GM19372 (cell line): Measurements from ENCODE around the gene ACKR3.
A peak's percentile ranks its signal among the peaks of the same experiment; 100 is the strongest.

ENCODE experiments used
- ATAC-seq: cut with Tn5 transposase; IDR thresholded peaks from one replicate; pipeline ENCODE4 v1.9.1; 2021; ENCODE audit warnings: mild to moderate bottlenecking, low read depth, moderate library complexity; ENCODE audit not compliant: unreplicated experiment

Gene ACKR3

DNA sequence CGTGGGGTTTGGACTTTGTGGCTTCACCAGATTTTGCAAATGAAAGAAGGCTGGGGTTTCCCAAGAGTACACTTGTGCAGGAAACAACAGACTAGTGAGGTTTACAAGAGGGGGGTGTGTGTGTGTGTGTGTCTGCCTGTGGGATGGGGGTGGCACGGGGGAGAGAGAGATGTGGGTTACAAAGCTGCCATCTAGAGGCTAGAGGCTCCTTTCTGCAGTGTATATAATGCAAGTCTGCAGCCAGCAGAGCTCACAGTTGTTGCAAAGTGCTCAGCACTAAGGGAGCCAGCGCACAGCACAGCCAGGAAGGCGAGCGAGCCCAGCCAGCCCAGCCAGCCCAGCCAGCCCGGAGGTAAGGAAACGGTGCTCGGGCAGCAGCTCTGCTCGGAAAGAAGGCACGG is at the start of gene ACKR3:
Gene ACKR3, plus strand, starts transcription at position 253 of the 401 bp plus-strand sequence. CDS start 10,641 bp downstream, outside the sequence.
- peak; percentile 76 for ATAC-seq

DNA sequence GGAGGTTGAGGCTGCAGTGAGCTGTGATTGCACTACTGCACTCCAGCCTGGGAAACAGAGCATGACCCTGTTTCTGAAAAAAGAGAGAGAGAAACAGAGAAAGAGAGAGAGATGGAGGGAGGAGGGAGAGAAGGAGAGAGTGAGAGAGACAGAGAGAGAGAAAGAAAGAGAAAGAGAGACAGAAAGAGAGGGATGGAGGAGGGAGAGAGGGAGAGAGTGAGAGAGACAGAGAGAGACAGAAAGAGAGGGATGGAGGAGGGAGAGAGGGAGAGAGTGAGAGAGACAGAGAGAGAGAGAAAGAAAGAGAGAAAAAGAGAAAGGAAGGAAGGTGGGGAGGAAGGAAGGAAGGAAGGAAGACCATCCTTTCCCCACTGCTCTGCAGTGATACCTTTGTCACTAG is 48.1 kb upstream of the ACKR3 start:
- ATAC-seq = no peak

GRCh38 chr2:236523249-236523648 is 46.4 kb upstream of the ACKR3 start:
- ATAC-seq = no peak

GRCh38 chr2:236525411-236525997 is 44.1 kb upstream of the ACKR3 start:
- no peak for ATAC-seq

DNA sequence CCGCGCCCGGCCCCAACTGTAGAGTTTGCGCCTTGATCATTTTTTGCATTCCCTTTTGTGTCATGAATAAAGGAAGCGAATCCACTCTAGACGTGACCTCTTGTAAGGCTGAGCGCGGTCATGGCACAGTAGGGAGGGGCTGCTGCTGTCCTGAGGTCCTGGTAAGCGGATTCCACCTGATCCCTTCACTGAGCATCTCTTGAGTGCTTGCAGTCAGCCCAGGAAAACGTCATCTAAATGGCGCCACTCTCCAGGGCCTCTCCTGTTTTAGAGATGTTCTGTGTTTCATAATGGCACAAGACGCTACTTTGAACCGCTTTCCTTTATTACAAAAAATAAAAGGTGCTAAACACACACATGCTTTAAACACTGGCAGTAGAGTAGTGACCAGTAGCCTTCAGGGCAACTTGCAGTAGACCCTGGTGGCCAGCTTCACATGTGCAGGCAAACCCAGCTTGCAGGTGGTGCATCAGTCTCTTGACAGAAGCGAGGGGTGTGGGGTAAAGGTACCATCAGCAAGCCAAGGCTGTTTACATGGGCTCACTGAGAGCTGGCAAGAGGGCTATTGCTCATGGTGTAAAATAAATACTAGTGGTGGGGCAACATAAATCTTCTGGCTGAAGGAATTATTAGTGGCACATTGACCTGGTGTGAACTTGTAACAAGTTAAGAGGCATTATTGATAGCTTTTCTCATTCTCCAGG is 43.0 kb upstream of the ACKR3 start:
- no peak for ATAC-seq

DNA sequence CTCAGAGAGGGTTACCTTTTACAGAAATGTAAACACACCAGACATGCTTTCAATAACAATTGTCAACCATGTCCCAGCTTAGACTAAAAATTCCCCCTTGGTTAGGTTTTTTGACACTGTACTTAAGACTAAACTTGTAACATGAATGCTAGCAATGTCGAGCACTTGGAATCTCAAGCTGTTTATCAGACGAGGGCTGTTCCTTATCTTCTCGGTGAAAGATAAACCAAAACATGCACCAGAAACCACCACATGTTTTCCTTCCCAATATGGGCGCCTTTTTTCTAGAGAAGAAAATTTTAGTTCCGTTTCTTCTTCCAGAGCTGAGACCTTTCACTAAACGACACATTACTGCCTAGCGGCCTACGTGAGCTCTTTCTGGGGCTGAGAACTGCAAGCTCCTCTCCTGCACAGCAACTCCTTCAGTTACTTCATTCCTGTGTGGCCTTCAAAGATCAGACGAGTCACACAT is 42.4 kb upstream of the ACKR3 start:
- ATAC-seq = no peak

DNA sequence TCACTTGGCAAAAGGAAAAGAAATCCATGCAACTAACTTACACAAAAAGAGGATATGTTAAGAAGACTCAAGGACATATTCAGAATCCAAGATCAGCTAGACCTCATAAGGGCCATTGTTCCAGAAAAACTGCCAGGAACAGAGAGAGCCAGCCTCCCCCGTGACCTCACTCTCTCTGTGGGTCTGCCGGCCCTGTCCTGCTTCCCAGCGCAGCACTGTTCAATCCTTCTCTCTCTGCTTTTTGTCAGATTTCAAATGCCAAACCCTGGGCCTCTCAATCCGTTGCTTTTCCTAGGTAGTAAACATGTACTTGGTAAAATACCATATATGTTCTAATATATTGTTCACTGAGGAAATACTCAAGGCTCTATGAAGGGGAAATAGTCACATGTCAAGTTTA is 40.0 kb upstream of the ACKR3 start:
- no peak for ATAC-seq

DNA sequence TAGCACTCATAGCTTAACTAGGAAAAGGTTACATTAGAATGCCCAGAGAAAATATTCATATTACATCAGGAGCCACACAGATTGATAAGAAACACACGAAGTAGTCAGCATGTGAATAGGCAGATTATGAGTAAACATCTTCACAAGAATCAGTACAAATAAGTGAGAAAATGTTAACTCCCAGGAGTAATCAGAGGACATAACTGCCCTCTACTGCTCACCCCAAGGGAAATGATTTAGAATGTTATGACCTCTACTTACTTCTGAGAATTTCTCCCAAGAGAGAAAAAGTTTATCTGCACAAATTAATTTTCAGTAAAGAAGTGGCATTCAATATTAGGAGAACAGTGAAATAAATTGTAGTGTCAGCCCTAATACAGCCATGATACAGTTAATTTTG is 39.1 kb upstream of the ACKR3 start:
- no peak for ATAC-seq

GRCh38 chr2:236531195-236531594 is 38.4 kb upstream of the ACKR3 start:
- ATAC-seq = no peak

- no peak for ATAC-seq
These were observed 37.6 kb upstream of the ACKR3 start for GRCh38 chr2:236531996-236532395.

DNA sequence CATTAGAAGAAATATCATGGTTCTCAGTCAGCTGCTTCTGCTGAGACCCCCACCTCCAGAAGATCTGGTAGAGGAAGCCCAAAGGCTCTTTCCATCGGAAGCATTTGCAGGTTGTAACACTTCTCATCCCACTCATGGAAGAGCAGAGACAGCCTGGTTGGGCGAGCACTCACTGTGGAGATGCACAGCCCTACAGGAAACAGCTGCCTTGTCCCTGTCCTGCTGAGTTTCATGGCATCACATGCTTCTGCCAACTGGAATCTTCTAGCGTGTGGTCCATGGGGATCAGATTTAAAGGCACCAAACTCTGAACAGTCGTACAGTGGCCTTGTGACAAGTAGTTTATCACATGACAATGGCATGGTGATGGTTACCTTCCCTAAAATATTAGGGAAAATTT is 36.3 kb upstream of the ACKR3 start:
- ATAC-seq = no peak

DNA sequence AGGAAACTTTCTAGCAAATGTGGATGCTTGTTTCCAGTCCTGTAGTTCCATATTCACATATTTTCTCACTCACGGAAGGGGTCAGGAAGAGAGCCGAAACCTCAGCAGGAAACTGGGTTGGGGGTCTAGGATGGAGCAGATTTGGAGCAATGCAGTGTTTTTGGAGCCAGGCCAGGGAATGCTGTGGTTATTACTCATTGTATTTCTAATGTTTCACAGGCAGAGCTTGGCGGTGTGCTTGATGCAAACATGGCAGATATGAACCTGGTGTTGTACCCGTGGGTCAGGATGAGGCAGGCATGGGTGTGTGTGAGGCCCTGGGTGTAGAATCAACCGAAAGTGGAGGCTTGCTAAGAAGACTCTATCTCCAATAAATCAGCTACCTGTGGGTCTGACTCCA is 34.6 kb upstream of the ACKR3 start:
- ATAC-seq = no peak

GRCh38 chr2:236536727-236537398 is 32.8 kb upstream of the ACKR3 start:
- peak; percentile 65 for ATAC-seq

DNA sequence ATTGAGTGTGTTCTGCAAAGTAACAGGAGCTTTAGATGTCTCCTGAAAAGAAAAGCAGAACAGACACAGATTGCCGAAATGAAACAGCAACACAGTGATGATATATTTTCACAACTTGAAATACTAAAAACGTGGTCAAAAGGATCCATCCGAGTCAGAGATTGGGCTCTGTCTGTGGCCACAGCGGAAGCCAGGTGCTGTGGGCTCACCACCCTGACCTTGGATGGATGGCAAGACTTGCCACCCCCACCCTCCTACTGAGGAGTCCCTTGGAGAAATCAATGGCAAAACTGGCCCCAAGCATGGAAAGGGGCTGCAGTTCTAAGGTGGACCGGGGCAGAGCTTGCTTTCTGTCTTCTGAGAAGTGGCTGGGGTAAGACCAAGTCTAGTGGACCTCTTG is 31.4 kb upstream of the ACKR3 start:
- ATAC-seq = no peak

DNA sequence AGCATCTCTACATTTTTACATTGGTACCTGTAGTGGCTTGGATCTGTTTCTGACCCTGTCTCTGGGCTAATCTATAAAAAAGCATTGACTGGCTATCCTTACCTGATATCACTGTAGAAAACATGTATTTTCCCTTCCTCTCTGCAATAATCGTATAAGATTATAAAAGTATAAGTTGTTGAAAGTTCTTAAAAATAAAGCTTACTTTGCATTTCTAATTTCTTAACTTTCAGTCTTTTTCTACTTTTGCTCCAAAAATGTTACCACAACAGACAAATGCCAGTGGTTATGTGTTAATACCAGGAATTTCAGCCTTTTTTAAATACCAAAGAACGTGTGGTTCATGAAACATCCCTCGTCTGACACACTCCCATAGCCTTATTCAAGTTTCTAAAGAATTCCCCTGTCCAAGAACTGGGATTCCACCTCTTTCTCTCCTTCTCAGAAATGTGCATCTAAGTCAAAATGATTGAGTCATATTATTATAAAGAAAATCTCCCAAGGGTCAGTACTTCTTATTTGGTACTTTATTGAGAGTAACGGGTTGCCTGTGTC is 28.5 kb upstream of the ACKR3 start:
- ATAC-seq = no peak

DNA sequence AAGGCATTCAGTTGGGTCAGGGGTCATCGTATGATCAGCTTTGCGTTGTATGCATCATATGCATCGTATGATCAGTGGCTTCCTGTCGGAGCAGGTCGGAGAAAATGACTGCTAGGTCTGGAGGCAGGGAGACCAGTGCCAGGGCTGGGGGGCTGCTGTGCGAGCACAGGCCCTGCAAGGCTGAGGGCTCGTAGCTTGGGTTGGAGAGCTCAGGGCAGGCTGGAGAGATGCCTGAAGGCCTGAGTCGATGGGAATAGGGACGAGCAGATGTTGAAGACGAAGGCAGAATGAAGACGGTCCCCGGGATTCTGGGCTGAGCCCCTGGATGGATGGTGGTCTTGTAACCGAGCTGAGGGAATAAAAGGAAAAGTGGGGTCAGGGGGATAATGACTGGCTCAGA is 25.3 kb upstream of the ACKR3 start:
- no peak for ATAC-seq

DNA sequence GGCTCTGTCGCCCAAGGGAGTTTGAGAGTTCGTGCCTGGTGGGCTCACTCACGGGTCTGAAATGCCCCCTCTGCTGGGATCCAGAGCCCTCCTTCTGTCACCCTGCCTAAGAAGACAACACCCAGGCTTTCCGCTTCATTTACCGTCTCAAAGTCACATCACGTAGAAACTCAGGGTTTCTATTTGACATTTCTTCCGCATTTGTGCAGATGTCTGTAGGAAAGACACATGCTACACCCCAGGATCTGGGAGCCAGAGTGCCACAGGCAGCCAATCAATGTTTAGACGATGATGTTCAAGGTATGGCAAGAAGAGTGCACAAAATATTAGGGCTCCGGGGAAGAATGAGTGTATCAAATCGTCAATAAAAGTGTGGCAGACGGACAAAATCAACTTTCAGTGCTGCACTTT is 24.4 kb upstream of the ACKR3 start:
- ATAC-seq = peak; percentile 45

DNA sequence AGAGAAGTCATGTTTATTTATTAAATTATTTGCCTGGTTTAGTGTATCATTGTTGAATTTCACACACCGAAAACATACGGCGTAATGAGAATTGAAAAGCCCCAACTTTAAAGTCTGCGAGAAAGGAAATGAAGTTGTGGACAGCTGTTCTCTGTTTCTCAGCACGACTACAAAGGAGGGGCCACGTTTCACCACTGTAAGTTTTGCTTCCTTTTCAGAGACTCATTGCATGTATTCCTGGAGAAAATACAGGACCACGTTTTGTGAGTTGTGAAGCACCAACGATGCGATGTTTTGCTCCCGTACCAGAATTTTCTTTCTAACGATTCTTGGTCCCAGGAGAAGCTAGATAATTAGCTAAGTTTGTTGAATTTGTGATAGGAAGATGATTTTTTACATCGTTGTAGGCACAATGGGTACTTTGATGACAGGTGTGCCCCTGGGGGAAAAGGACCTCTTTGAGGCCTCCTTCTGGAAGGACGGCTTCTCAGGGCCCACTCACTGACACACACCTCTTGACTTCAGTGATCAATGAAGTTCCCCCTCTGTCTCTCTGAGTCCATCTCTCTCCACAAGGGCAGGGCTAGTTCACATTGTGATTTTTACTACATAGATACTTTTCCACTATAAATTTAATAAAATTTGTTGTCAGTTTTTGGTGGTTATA is 23.7 kb upstream of the ACKR3 start:
- peak; percentile 67 for ATAC-seq

GRCh38 chr2:236546561-236547002 is 23.0 kb upstream of the ACKR3 start:
- ATAC-seq = no peak

GRCh38 chr2:236547725-236548124 is 21.9 kb upstream of the ACKR3 start:
- ATAC-seq = no peak
